HCT116 (cell line): ENCODE results near the gene LEKR1. TPM values are rescaled to one million over a fixed set of nuclear protein-coding genes. Genes with fewer than 3 reads are reported as not detected.

Experiments
- ATAC-seq: fragments of 200-7000 bp; cut with Tn5 transposase; 2 replicates; pipeline ENCODE4 v1.9.1; 2020; ENCODE audit warnings: mild to moderate bottlenecking, moderate library complexity
- BruUV-seq: library from RNA; stranded (reverse); fragments of 400-500 nt; replicated peaks from 2 replicates; lab custom pipeline; 2021; lab: Mats Ljungman, UMichigan
- CTCF ChIA-PET: fragments of 300-600 bp; sonication (Branson Sonifier 250); formaldehyde crosslinking; loops from one replicate; lab custom pipeline; 2021; ENCODE audit warnings: antibody characterized with exemption; lab: Charles Lee
- POLR2A ChIA-PET: fragments of 300-600, 350-600 bp; sonication (Branson Sonifier 250); formaldehyde crosslinking; loops from one replicate; lab custom pipeline; 2021; ENCODE audit warnings: antibody characterized with exemption; lab: Charles Lee
- RAD21 ChIA-PET, 2 experiments: fragments of 300-600 bp; sonication (Branson Sonifier 250); formaldehyde crosslinking; loops; one replicate each; lab custom pipeline; 2023; ENCODE audit warnings: low total read pairs in 2 of 2; ENCODE audit not compliant: uncharacterized antibody in 2 of 2, unreplicated experiment in 2 of 2, low non-redundant PET in 1 of 2; lab: Charles Lee
- DNase-seq: peaks from one replicate; pipeline ENCODE4 v3.0.0-alpha.2; 2010; ENCODE audit warnings: low read depth, low spot score
- H2AFZ ChIP-seq: fragments of 200-600 bp; shearing (Covaris generic), sonication (generic); 2 replicates; pipeline ENCODE4 v1.6.1; 2017; ENCODE audit warnings: low read depth, mixed run types, mixed read lengths, antibody characterized with exemption, low read length; ENCODE audit not compliant: poor library complexity, severe bottlenecking
- H3K27ac ChIP-seq: 2 replicates; pipeline ENCODE4 v1.5.1; 2012; ENCODE audit warnings: low read depth, low read length
- H3K27me3 ChIP-seq: fragments of 200-600 bp; sonication (generic); 2 replicates; pipeline ENCODE4 v1.6.1; 2016; ENCODE audit warnings: mixed run types, low read length, mixed read lengths; ENCODE audit not compliant: insufficient read depth
- H3K36me3 ChIP-seq, 2 experiments: fragments of 200-500 bp in 1 of 2; fragments of 200-600 bp in 1 of 2; sonication (Bioruptor generic) in 1 of 2; sonication (generic) in 1 of 2; 2 replicates each; pipeline versions ENCODE4 v1.5.1 to v1.6.1; 2014 to 2016; ENCODE audit warnings: low read length in 2 of 2, inconsistent platforms in 1 of 2, mixed read lengths in 1 of 2, mixed run types in 1 of 2; ENCODE audit not compliant: insufficient read depth in 2 of 2, control insufficient read depth in 1 of 2
- H3K4me1 ChIP-seq, 2 experiments: fragments of 200-600 bp in 1 of 2; sonication (generic) in 1 of 2; 2 replicates each; pipeline versions ENCODE4 v1.5.1 to v1.6.1; 2012 to 2017; ENCODE audit warnings: low read length in 2 of 2, inconsistent platforms in 1 of 2, mild to moderate bottlenecking in 1 of 2, mixed read lengths in 1 of 2, mixed run types in 1 of 2, moderate library complexity in 1 of 2; ENCODE audit not compliant: insufficient read depth in 2 of 2, control insufficient read depth in 1 of 2
- H3K4me2 ChIP-seq: fragments of 200-600 bp; sonication (generic); 2 replicates; pipeline ENCODE4 v1.6.1; 2017; ENCODE audit warnings: mixed run types, low read length, mixed read lengths
- H3K4me3 ChIP-seq, 2 experiments: fragments of 200-600 bp in 1 of 2; sonication (generic) in 1 of 2; replicated peaks in 1 of 2; 2 replicates each; pipeline ENCODE4 v1.5.1; 2011 to 2016; ENCODE audit warnings: low read length in 2 of 2, control low read depth in 1 of 2, low read depth in 1 of 2, mild to moderate bottlenecking in 1 of 2, mixed read lengths in 1 of 2, mixed run types in 1 of 2
- H3K79me2 ChIP-seq: fragments of 200-600 bp; sonication (generic); 2 replicates; pipeline ENCODE4 v1.6.1; 2017; ENCODE audit warnings: mild to moderate bottlenecking, mixed run types, low read length, moderate library complexity, mixed read lengths; ENCODE audit not compliant: insufficient read depth
- H3K9ac ChIP-seq: fragments of 200-600 bp; sonication (generic); 2 replicates; pipeline ENCODE4 v1.6.1; 2016; ENCODE audit warnings: low read length, mixed read lengths
- H3K9me2 ChIP-seq: fragments of 200-600 bp; sonication (generic), shearing (Covaris generic); 2 replicates; pipeline ENCODE4 v1.6.1; 2017; ENCODE audit warnings: mixed run types, mild to moderate bottlenecking, moderate library complexity; ENCODE audit not compliant: insufficient read depth
- H3K9me3 ChIP-seq, 2 experiments: fragments of 200-500 bp in 1 of 2; fragments of 200-600 bp in 1 of 2; sonication (Bioruptor generic) in 1 of 2; sonication (generic) in 1 of 2; 2 replicates each; pipeline ENCODE4 v1.6.1; 2014 to 2017; ENCODE audit warnings: low read length in 2 of 2, mixed read lengths in 2 of 2, inconsistent platforms in 1 of 2, low read depth in 1 of 2, mild to moderate bottlenecking in 1 of 2, mixed run types in 1 of 2, moderate library complexity in 1 of 2; ENCODE audit not compliant: control insufficient read depth in 1 of 2, insufficient read depth in 1 of 2
- H4K20me1 ChIP-seq: fragments of 200-600 bp; sonication (generic), shearing (Covaris generic); 2 replicates; pipeline ENCODE4 v1.6.1; 2017; ENCODE audit warnings: mixed run types, mild to moderate bottlenecking, moderate library complexity; ENCODE audit not compliant: insufficient read depth
- ATF3 ChIP-seq: IDR thresholded peaks from 2 replicates; pipeline ENCODE4 v1.6.1; 2012
- CEBPB ChIP-seq: IDR thresholded peaks from 2 replicates; pipeline ENCODE4 v1.6.1; 2012; ENCODE audit warnings: low read depth
- CTCF ChIP-seq, 3 experiments: fragments of 200-600 bp in 1 of 3; sonication (generic) in 1 of 3; IDR thresholded peaks in 2 of 3; conservative IDR thresholded peaks in 1 of 3; 2 replicates each; pipeline ENCODE4 v1.5.1; 2012 to 2017; ENCODE audit warnings: low read depth in 2 of 3, low read length in 2 of 3, antibody characterized with exemption in 1 of 3, borderline replicate concordance in 1 of 3, control low read depth in 1 of 3, mild to moderate bottlenecking in 1 of 3, mixed read lengths in 1 of 3, mixed run types in 1 of 3, moderate library complexity in 1 of 3; ENCODE audit not compliant: insufficient read depth in 1 of 3
- EGR1 ChIP-seq: IDR thresholded peaks from 2 replicates; pipeline ENCODE4 v1.6.1; 2012; ENCODE audit warnings: low read depth
- ELF1 ChIP-seq: IDR thresholded peaks from 2 replicates; pipeline ENCODE4 v1.6.1; 2012; ENCODE audit warnings: low read depth, borderline replicate concordance
- EZH2 ChIP-seq: fragments of 200-600 bp; sonication (generic); IDR thresholded peaks from 2 replicates; pipeline ENCODE4 v1.6.1; 2017; ENCODE audit warnings: antibody characterized with exemption, mixed run types
- EZH2phosphoT487 ChIP-seq: fragments of 200-600 bp; IDR thresholded peaks from 2 replicates; pipeline ENCODE4 v1.6.1; 2018; ENCODE audit warnings: antibody characterized with exemption, borderline replicate concordance
- FOSL1 ChIP-seq: IDR thresholded peaks from 2 replicates; pipeline ENCODE4 v1.6.1; 2012; ENCODE audit warnings: low read depth
- JUND ChIP-seq: IDR thresholded peaks from 2 replicates; pipeline ENCODE4 v1.6.1; 2012
- MAX ChIP-seq: IDR thresholded peaks from 2 replicates; pipeline ENCODE4 v1.6.1; 2012
- POLR2A ChIP-seq: IDR thresholded peaks from 2 replicates; pipeline ENCODE4 v1.7.0; 2011; ENCODE audit warnings: borderline replicate concordance; ENCODE audit not compliant: insufficient read depth, insufficient read length; ENCODE audit errors: extremely low read depth
- REST ChIP-seq: IDR thresholded peaks from 2 replicates; pipeline ENCODE4 v1.6.1; 2012; ENCODE audit warnings: low read depth
- SIN3A ChIP-seq: IDR thresholded peaks from 2 replicates; pipeline ENCODE4 v1.6.1; 2012; ENCODE audit warnings: low read depth
- SP1 ChIP-seq: IDR thresholded peaks from 2 replicates; pipeline ENCODE4 v1.6.1; 2012; ENCODE audit warnings: low read depth
- SRF ChIP-seq: IDR thresholded peaks from 2 replicates; pipeline ENCODE4 v1.6.1; 2012; ENCODE audit warnings: low read depth
- TCF7L2 ChIP-seq: IDR thresholded peaks from 2 replicates; pipeline ENCODE4 v1.7.0; 2011; ENCODE audit warnings: borderline replicate concordance, inconsistent platforms; ENCODE audit not compliant: insufficient read depth, insufficient read length; ENCODE audit errors: extremely low read depth
- ZBTB33 ChIP-seq: IDR thresholded peaks from 2 replicates; pipeline ENCODE4 v1.6.1; 2011; ENCODE audit warnings: mild to moderate bottlenecking, low read length, moderate library complexity; ENCODE audit not compliant: insufficient replicate concordance; ENCODE audit errors: extremely low read depth
- ZNF274 ChIP-seq: fragments of 200-500 bp; sonication (Bioruptor generic); IDR thresholded peaks from 2 replicates; pipeline ENCODE4 v1.6.1; 2014; ENCODE audit warnings: mild to moderate bottlenecking, low read depth, low read length, inconsistent platforms
- intact Hi-C: fragments of 100-400 bp; cut with micrococcal nuclease; formaldehyde crosslinking; loops from 2 replicates; pipeline ENCODE4 v1.10.0; 2022
- total RNA-seq: library from RNA; stranded (reverse); gene quantifications from one replicate; pipeline ENCODE4 v1.2.1, GENCODE V29; 2021; ENCODE audit not compliant: unreplicated experiment

LEKR1 gene
- total RNA-seq, 1 experiment from 2014 or later, result 2.1 TPM

- ATAC-seq (no peak), DNase-seq (no peak)
- Histone ChIP-seq H3K4me1 (peaks cover 0 to 5% of the 10 kb centered on the region in 2 experiments; a peak in 1 of 4 replicates), H3K4me2 (no peak overlapping the region), H2AFZ (no peak overlapping the region), H3K27ac (no peak overlapping the region), H3K9ac (no peak overlapping the region), H3K36me3 (no peaks in the 10 kb centered on the region), H3K27me3 (no peaks in the 10 kb centered on the region), H3K9me3 (no peaks in the 10 kb centered on the region), H3K4me3 (no peak overlapping the region), H3K79me2 (no peaks in the 10 kb centered on the region), H3K9me2 (no peaks in the 10 kb centered on the region), H4K20me1 (no peaks in the 10 kb centered on the region)
- intact Hi-C loops, result no loop called here
- BruUV-seq, result no TSS peak
- TF ChIP-seq ATF3, result no peak
- TF ChIP-seq FOSL1, result no peak
- no peak for TF ChIP-seq REST
- no peak for TF ChIP-seq ZBTB33
- no peak for TF ChIP-seq TCF7L2
- TF ChIP-seq POLR2A, result no peak
- no peak for TF ChIP-seq CEBPB
- no peak for TF ChIP-seq SP1
- TF ChIP-seq EZH2, result no peak
- no peak for TF ChIP-seq SIN3A
- no peak for TF ChIP-seq ZNF274
- TF ChIP-seq JUND, result no peak
- TF ChIP-seq CTCF (IDR thresholded peaks at IDR 0.05 in 2 of 3, conservative IDR thresholded peaks at IDR 0.05 in 1 of 3; ENCODE audit: borderline replicate concordance in 1 of 3, insufficient read depth in 1 of 3, low read depth in 2 of 3, low read length in 2 of 3), result no peak
- no peak for TF ChIP-seq SRF
- no peak for TF ChIP-seq MAX
- no peak for TF ChIP-seq EGR1
- TF ChIP-seq EZH2phosphoT487, result no peak
- TF ChIP-seq ELF1, result no peak
- ChIA-PET RAD21 (no interaction called here), POLR2A (no interaction called here), CTCF (no interaction called here)
These were observed 62.4 kb downstream of the LEKR1 start for GRCh38 chr3:156888576-156888975.
